ENCODE data around the gene TSSK2.

Gene TSSK2

GRCh38 chr22:19125474-19126308 lies 5.4 kb upstream of the TSSK2 start:
- no peak for DNase-seq

GRCh38 chr22:19126309-19127273 lies 4.5 kb upstream of the TSSK2 start:
- no peak for DNase-seq

GRCh38 chr22:19127329-19128008 lies 3.6 kb upstream of the TSSK2 start:
- peak; percentile 28 for DNase-seq

- DNase-seq = no peak
Observed at GRCh38 chr22:19128009-19128401, 3.1 kb upstream of the TSSK2 start.

GRCh38 chr22:19128946-19129727 lies 2.0 kb upstream of the TSSK2 start:
- DNase-seq = no peak

GRCh38 chr22:19129871-19130270 lies 1.2 kb upstream of the TSSK2 start:
- DNase-seq = no peak

- DNase-seq = no peak
Observed at GRCh38 chr22:19131685-19132015, 542 bp downstream of the TSSK2 start.

GRCh38 chr22:19132153-19132552 lies 1.0 kb downstream of the TSSK2 start:
- DNase-seq = no peak

GRCh38 chr22:19132693-19133400 lies 1.7 kb downstream of the TSSK2 start:
- no peak for DNase-seq

- DNase-seq = no peak
Observed at GRCh38 chr22:19133561-19133960, 2.5 kb downstream of the TSSK2 start.

GRCh38 chr22:19134176-19134831 lies 3.2 kb downstream of the TSSK2 start:
- no peak for DNase-seq

GRCh38 chr22:19134874-19135273 lies 3.8 kb downstream of the TSSK2 start:
- DNase-seq = no peak

GRCh38 chr22:19136915-19137314 lies 5.8 kb downstream of the TSSK2 start:
- no peak for DNase-seq

GRCh38 chr22:19137384-19138216 lies 6.5 kb downstream of the TSSK2 start:
- no peak for DNase-seq

- DNase-seq = no peak
Observed at GRCh38 chr22:19138217-19139000, 7.3 kb downstream of the TSSK2 start.

GRCh38 chr22:19139001-19139356 lies 7.9 kb downstream of the TSSK2 start:
- no peak for DNase-seq

- DNase-seq = no peak
Observed at GRCh38 chr22:19139974-19140373, 8.9 kb downstream of the TSSK2 start.

GRCh38 chr22:19142394-19142793 lies 11.3 kb downstream of the TSSK2 start:
- no peak for DNase-seq

GRCh38 chr22:19143212-19143611 lies 12.1 kb downstream of the TSSK2 start:
- no peak for DNase-seq

- no peak for DNase-seq
Observed at GRCh38 chr22:19143967-19144400, 12.9 kb downstream of the TSSK2 start.
